Subcutaneous adipose tissue (tissue), 4 donors: ENCODE data around the gene TUSC2. TPM values are rescaled to one million over a fixed set of nuclear protein-coding genes. Genes with fewer than 3 reads are reported as not detected.

Source experiments
- CTCF ChIP-seq: fragments of 450-650 bp; IDR thresholded peaks from one replicate; pipeline ENCODE4 v1.5.1; 2016; ENCODE audit warnings: low read depth, mild to moderate bottlenecking, control low read depth, antibody characterized with exemption, moderate library complexity
- total RNA-seq, 4 donors: library from RNA; depleted of rRNA; stranded (reverse); fragments of >200 nt; gene quantifications; one replicate each; pipeline ENCODE4 v1.1.0, GENCODE V29; 2016

Gene TUSC2
- total RNA-seq, 4 donors from 2014 or later = 17.8 to 27.5 (median 20.7) TPM

- no peak for TF ChIP-seq CTCF
These were observed 30.4 kb upstream of the TUSC2 start for GRCh38 chr3:50358355-50358910.

GRCh38 chr3:50357481-50357880 lies 29.5 kb upstream of the TUSC2 start:
- no peak for TF ChIP-seq CTCF

GRCh38 chr3:50356553-50356952 lies 28.5 kb upstream of the TUSC2 start:
- TF ChIP-seq CTCF = no peak

GRCh38 chr3:50355829-50356552 lies 28.0 kb upstream of the TUSC2 start:
- TF ChIP-seq CTCF = no peak

GRCh38 chr3:50354850-50355249 lies 26.8 kb upstream of the TUSC2 start:
- no peak for TF ChIP-seq CTCF

GRCh38 chr3:50354186-50354764 lies 26.3 kb upstream of the TUSC2 start:
- TF ChIP-seq CTCF = no peak

- TF ChIP-seq CTCF = no peak
These were observed 25.4 kb upstream of the TUSC2 start for GRCh38 chr3:50353245-50354004.
